BLaER1 treated with 17β-estradiol and CSF1 and Interleukin-3, amounts not matched to agents 10 nM and 100 nM (cell line): ENCODE measurements around the gene ZNF580.

ENCODE experiments used
- H3K27ac ChIP-seq, 11 experiments: shearing (Covaris generic); formaldehyde crosslinking; 2 replicates each; pipeline ENCODE4 v1.8.1; 2022
- H3K27me3 ChIP-seq, 11 experiments: shearing (Covaris generic); formaldehyde crosslinking; 2 replicates each; pipeline ENCODE4 v1.8.1; 2022
- H3K36me3 ChIP-seq, 11 experiments: shearing (Covaris generic); formaldehyde crosslinking; 2 replicates each; pipeline ENCODE4 v1.8.1; 2022
- H3K4me1 ChIP-seq, 10 experiments: shearing (Covaris generic); formaldehyde crosslinking; 2 replicates each; pipeline ENCODE4 v1.8.1; 2022
- H3K4me2 ChIP-seq, 11 experiments: shearing (Covaris generic); formaldehyde crosslinking; 2 replicates each; pipeline ENCODE4 v1.8.1; 2022
- H3K4me3 ChIP-seq, 10 experiments: shearing (Covaris generic); formaldehyde crosslinking; 2 replicates each; pipeline ENCODE4 v1.8.1; 2022
- H3K9ac ChIP-seq, 11 experiments: shearing (Covaris generic); formaldehyde crosslinking; 2 replicates each; pipeline ENCODE4 v1.8.1; 2022
- H3K9me3 ChIP-seq, 11 experiments: shearing (Covaris generic); formaldehyde crosslinking; replicated peaks in 1 of 11; 2 replicates each; pipeline ENCODE4 v1.8.1; 2022
- H4K20me1 ChIP-seq, 11 experiments: shearing (Covaris generic); formaldehyde crosslinking; 2 replicates each; pipeline ENCODE4 v1.8.1; 2022
- Cebpa-rat ChIP-seq, 11 experiments: shearing (Covaris generic); IDR thresholded peaks; 2 replicates each; pipeline ENCODE4 v1.8.1; 2022

ZNF580 gene

GRCh38 chr19:55640577-55641425 lies at the start of gene ZNF580:
Gene ZNF580 (plus strand): TSS chr19:55641002. CDS start chr19:55642509, 1,507 bp downstream.
- H3K4me1 ChIP-seq, result peaks cover 60 to 79% (median 73%) of the 10 kb centered on the region in 10 experiments
- no peak for TF ChIP-seq Cebpa-rat (IDR thresholded peaks at IDR 0.05)

GRCh38 chr19:55591555-55591954 lies 49.2 kb upstream of the ZNF580 start:
- Histone ChIP-seq H3K9me3 (peaks cover 0 to 16% (median 14%) of the 10 kb centered on the region in 11 experiments; a peak in 17 of 22 replicates), H3K4me1 (peaks cover 9 to 19% (median 16%) of the 10 kb centered on the region in 10 experiments), H3K27ac (no peak overlapping the region), H3K36me3 (peaks cover 43 to 57% (median 48%) of the 10 kb centered on the region in 11 experiments), H3K4me3 (no peak overlapping the region), H3K27me3 (no peaks in the 10 kb centered on the region), H3K4me2 (no peak overlapping the region), H4K20me1 (peaks cover 0 to 10% (median 0%) of the 10 kb centered on the region in 11 experiments; a peak in 1 of 22 replicates), H3K9ac (no peak overlapping the region)
- TF ChIP-seq Cebpa-rat (IDR thresholded peaks at IDR 0.05), result no peak

More at GRCh38 chr19:55640577-55641425, at the start of gene ZNF580:
- peaks cover 18 to 29% (median 23%) of the 10 kb centered on the region in 11 experiments for H3K36me3 ChIP-seq
- H3K9me3 ChIP-seq, result no peaks in the 10 kb centered on the region
- peak within 1 kb of the TSS; percentile 83 to 97 (median 89) for H3K9ac ChIP-seq
- peaks cover 0 to 28% (median 15%) of the 10 kb centered on the region in 11 experiments; a peak in 12 of 22 replicates for H4K20me1 ChIP-seq
- H3K4me2 ChIP-seq, result peak within 1 kb of the TSS; percentile 95 to 100 (median 100)
- H3K27me3 ChIP-seq, result no peaks in the 10 kb centered on the region
- peak within 1 kb of the TSS; percentile 60 to 92 (median 86) for H3K27ac ChIP-seq
- H3K4me3 ChIP-seq, result peak within 1 kb of the TSS; percentile 78 to 91 (median 87)

GRCh38 chr19:55592391-55593090 lies 48.3 kb upstream of the ZNF580 start:
- TF ChIP-seq Cebpa-rat (IDR thresholded peaks at IDR 0.05), result no peak
- Histone ChIP-seq H3K9me3 (peaks cover 0 to 18% (median 14%) of the 10 kb centered on the region in 11 experiments; a peak in 17 of 22 replicates), H3K27me3 (no peaks in the 10 kb centered on the region), H3K4me2 (no peak overlapping the region), H4K20me1 (peaks cover 0 to 10% (median 0%) of the 10 kb centered on the region in 11 experiments; a peak in 1 of 22 replicates), H3K4me1 (peaks cover 5 to 11% (median 7%) of the 10 kb centered on the region in 10 experiments; a peak in 18 of 20 replicates), H3K4me3 (no peak overlapping the region), H3K27ac (no peak overlapping the region), H3K9ac (no peak overlapping the region), H3K36me3 (peaks cover 53 to 67% (median 58%) of the 10 kb centered on the region in 11 experiments)

- Histone ChIP-seq H3K9me3 (peaks cover 0 to 18% (median 14%) of the 10 kb centered on the region in 11 experiments; a peak in 17 of 22 replicates), H4K20me1 (peaks cover 0 to 10% (median 0%) of the 10 kb centered on the region in 11 experiments; a peak in 2 of 22 replicates), H3K9ac (no peak overlapping the region), H3K4me2 (no peak overlapping the region), H3K36me3 (peaks cover 58 to 73% (median 64%) of the 10 kb centered on the region in 11 experiments), H3K27me3 (no peaks in the 10 kb centered on the region), H3K4me3 (no peak overlapping the region), H3K27ac (no peak overlapping the region), H3K4me1 (peaks cover 0 to 8% (median 4%) of the 10 kb centered on the region in 10 experiments; a peak in 16 of 20 replicates)
- TF ChIP-seq Cebpa-rat (IDR thresholded peaks at IDR 0.05), result no peak
Measured at GRCh38 chr19:55593096-55593772, 47.6 kb upstream of the ZNF580 start.

GRCh38 chr19:55594996-55595545 lies 45.7 kb upstream of the ZNF580 start:
- no peak for TF ChIP-seq Cebpa-rat (IDR thresholded peaks at IDR 0.05)
- Histone ChIP-seq H3K36me3 (peaks cover 58 to 73% (median 64%) of the 10 kb centered on the region in 11 experiments), H3K27ac (no peak overlapping the region), H3K4me3 (no peak overlapping the region), H3K9me3 (peaks cover 0 to 18% (median 14%) of the 10 kb centered on the region in 11 experiments; a peak in 17 of 22 replicates), H3K4me2 (no peak overlapping the region), H3K9ac (no peak overlapping the region), H3K4me1 (peaks cover 0 to 10% (median 9%) of the 10 kb centered on the region in 10 experiments; a peak in 14 of 20 replicates), H4K20me1 (peaks cover 0 to 10% (median 0%) of the 10 kb centered on the region in 11 experiments; a peak in 2 of 22 replicates), H3K27me3 (no peaks in the 10 kb centered on the region)

GRCh38 chr19:55596304-55596703 lies 44.5 kb upstream of the ZNF580 start:
- H3K9ac ChIP-seq, result no peak overlapping the region
- H3K36me3 ChIP-seq, result peaks cover 58 to 69% (median 64%) of the 10 kb centered on the region in 11 experiments
- peaks cover 0 to 10% (median 0%) of the 10 kb centered on the region in 11 experiments; a peak in 2 of 22 replicates for H4K20me1 ChIP-seq
- H3K4me3 ChIP-seq, result no peak overlapping the region
- H3K27ac ChIP-seq, result no peak overlapping the region
- H3K4me1 ChIP-seq, result peaks cover 6 to 17% (median 16%) of the 10 kb centered on the region in 10 experiments
- H3K4me2 ChIP-seq, result no peak overlapping the region
- H3K9me3 ChIP-seq, result peaks cover 0 to 18% (median 14%) of the 10 kb centered on the region in 11 experiments; a peak in 17 of 22 replicates
- TF ChIP-seq Cebpa-rat (IDR thresholded peaks at IDR 0.05), result no peak
- no peaks in the 10 kb centered on the region for H3K27me3 ChIP-seq

- Histone ChIP-seq H4K20me1 (peaks cover 0 to 8% (median 0%) of the 10 kb centered on the region in 11 experiments; a peak in 2 of 22 replicates), H3K4me1 (peaks cover 18 to 29% (median 21%) of the 10 kb centered on the region in 10 experiments), H3K36me3 (peaks cover 50 to 62% (median 59%) of the 10 kb centered on the region in 11 experiments), H3K4me2 (peak overlapping the region in 1 of 11 experiments; percentile 53; a peak in 1 of 22 replicates), H3K27me3 (no peaks in the 10 kb centered on the region), H3K27ac (no peak overlapping the region), H3K9ac (no peak overlapping the region), H3K9me3 (peaks cover 0 to 18% (median 14%) of the 10 kb centered on the region in 11 experiments; a peak in 17 of 22 replicates), H3K4me3 (no peak overlapping the region)
- TF ChIP-seq Cebpa-rat (IDR thresholded peaks at IDR 0.05), result no peak
Measured at GRCh38 chr19:55597501-55597921, 43.3 kb upstream of the ZNF580 start.
